H1 (cell line): ENCODE results near the gene TANC1. TPM values are rescaled to one million over a fixed set of nuclear protein-coding genes. Genes with fewer than 3 reads are reported as not detected.

Source experiments
- NANOG ChIP-seq: IDR thresholded peaks from 2 replicates; pipeline ENCODE4 v1.6.1; 2011; ENCODE audit warnings: low read length, low read depth, mild to moderate bottlenecking, inconsistent platforms; ENCODE audit not compliant: insufficient read depth, poor library complexity, severe bottlenecking
- polyA plus RNA-seq, 7 experiments: library from polyadenylated mRNA; depleted of rRNA in 3 of 7; stranded (reverse) in 5 of 7; unstranded in 2 of 7; fragments of >200 nt in 5 of 7; fragments of 200-250 nt in 2 of 7; gene quantifications; 1 replicate in 5 of 7; 2 replicates in 1 of 7; 4 replicates in 1 of 7; pipeline versions ENCODE4 v1.2.1 to v1.2.3, GENCODE V29; 2011 to 2013; ENCODE audit warnings: missing spikeins in 2 of 7, mixed read lengths in 2 of 7
- total RNA-seq: library from RNA; stranded (reverse); fragmentation: NEBNext Ultra II Directional; extraction: Animal tissue kit (Norgen Biotek cat#: 25700); gene quantifications from 2 replicates; pipeline ENCODE4 v1.2.1, GENCODE V29; 2021

The TANC1 gene
- total and polyA plus RNA-seq, 2 of the 8 experiments (the other 6 are each of a cell fraction or from before 2014, with no cell fraction given) = 4.1 to 7.6 TPM

DNA sequence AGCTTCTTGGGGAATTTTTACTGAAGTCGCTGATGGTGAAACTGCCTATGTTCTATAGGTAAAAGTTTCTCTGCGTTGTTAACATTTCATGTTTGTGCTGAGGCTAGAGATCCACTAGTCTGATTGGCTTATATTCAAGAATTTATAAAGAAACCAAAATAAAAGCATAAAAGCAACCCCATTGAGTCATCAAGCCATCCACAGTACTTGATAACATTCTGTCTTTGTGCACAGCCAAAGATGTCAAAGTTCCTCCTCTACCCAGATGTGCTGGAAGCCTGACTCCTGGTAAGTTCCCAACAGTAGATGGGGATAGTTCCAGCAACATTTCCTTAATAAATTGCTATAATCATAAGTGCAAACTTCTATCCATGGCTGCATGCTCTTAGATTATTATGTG, 107.8 kb downstream of the TANC1 start (continued):
- TF ChIP-seq NANOG = no peak
- TF ChIP-seq, all 59 proteins: peak for 0
